ENCODE measurements around the gene ACVR1.

The ACVR1 gene

GRCh38 chr2:157692768-157693167, 183.4 kb downstream of the ACVR1 start:
- DNase-seq = no peak

DNA sequence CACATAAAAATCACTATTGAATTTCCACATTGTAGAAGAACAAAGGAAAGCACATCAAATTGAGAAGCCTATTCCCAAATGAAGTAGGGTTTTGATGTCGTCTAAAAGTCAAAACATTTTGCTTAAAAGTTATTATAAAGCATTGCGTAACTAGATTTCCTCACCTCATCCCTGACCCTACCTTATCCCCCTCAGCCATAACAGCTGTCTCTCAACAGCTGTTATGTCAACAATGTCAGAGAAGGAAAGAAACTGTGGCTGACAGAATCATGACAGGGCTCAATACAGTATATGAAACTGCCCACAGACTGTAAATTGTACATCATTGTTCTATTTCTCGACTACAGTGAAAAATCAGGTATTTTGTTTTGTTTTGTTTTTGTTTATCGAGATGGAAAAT, 184.4 kb downstream of the ACVR1 start:
- no peak for DNase-seq

- DNase-seq = no peak
Measured at GRCh38 chr2:157691131-157691530, 185.0 kb downstream of the ACVR1 start.

All from NCI-H345 (cell line).